ENCODE measurements around the gene NTN4. TPM values are rescaled to one million over a fixed set of nuclear protein-coding genes. Genes with fewer than 3 reads are reported as not detected.

The NTN4 gene
- total RNA-seq, 4 donors from 2014 or later = 6.7 to 25.9 (median 16.7) TPM

- intact Hi-C loops (cut with DNase I; ENCODE audit: low total_unique reads) (no loop called here), in situ Hi-C loops (cut with MboI; ENCODE audit: low pct_ligation_motif_present in 1 of 4, low pct_unique_long_range_greater_than_20kb in 1 of 4, low sequenced_read_pairs in 3 of 4) (no loop called here)
- WGBS, 2 donors (ENCODE audit: low coverage in 1 of 2) = 65 to 72% methylated on average over 2 to 3 of the region's 3 CpGs
- Histone ChIP-seq H3K4me1 (peaks cover 0 to 7% (median 0%) of the 10 kb centered on the region in 4 donors), H3K27me3 (no peaks in the 10 kb centered on the region), H3K9me3 (no peaks in the 10 kb centered on the region), H3K27ac (no peak overlapping the region), H3K4me3 (no peak overlapping the region), H3K36me3 (no peaks in the 10 kb centered on the region)
- no peak for DNase-seq
- TF ChIP-seq CTCF (IDR thresholded peaks at IDR 0.05) (no peak), POLR2AphosphoS5 (IDR thresholded peaks at IDR 0.05) (no peak), POLR2A (IDR thresholded peaks at IDR 0.05) (no peak)
Measured at GRCh38 chr12:95718006-95718431, 72.5 kb downstream of the NTN4 start.

- Histone ChIP-seq H3K4me3 (no peak overlapping the region), H3K4me1 (peaks cover 0 to 7% (median 0%) of the 10 kb centered on the region in 4 donors), H3K36me3 (no peaks in the 10 kb centered on the region), H3K27me3 (no peaks in the 10 kb centered on the region), H3K9me3 (no peaks in the 10 kb centered on the region), H3K27ac (no peak overlapping the region)
- in situ Hi-C loops (cut with MboI; ENCODE audit: low pct_ligation_motif_present in 1 of 4, low pct_unique_long_range_greater_than_20kb in 1 of 4, low sequenced_read_pairs in 3 of 4) = no loop called here
- no peak for DNase-seq
- intact Hi-C loops (cut with DNase I; ENCODE audit: low total_unique reads) = no loop called here
- TF ChIP-seq EP300 (IDR thresholded peaks at IDR 0.05; ENCODE audit: low read depth) (no peak), POLR2AphosphoS5 (IDR thresholded peaks at IDR 0.05) (no peak), POLR2A (IDR thresholded peaks at IDR 0.05) (no peak)
- 81 to 89% methylated on average over 5 of the region's 5 CpGs for WGBS, 2 donors (ENCODE audit: low coverage in 1 of 2)
Measured at GRCh38 chr12:95717316-95717928, 73.1 kb downstream of the NTN4 start.

- in situ Hi-C loops (cut with MboI; ENCODE audit: low pct_ligation_motif_present in 1 of 4, low pct_unique_long_range_greater_than_20kb in 1 of 4, low sequenced_read_pairs in 3 of 4) = no loop called here
- H3K36me3 ChIP-seq = no peaks in the 10 kb centered on the region
- intact Hi-C loops (cut with DNase I; ENCODE audit: low total_unique reads) = no loop called here
- WGBS, 2 donors (ENCODE audit: low coverage in 1 of 2) = 95 to 100% methylated on average over 1 of the region's 1 CpG
- peaks cover 0 to 7% (median 0%) of the 10 kb centered on the region in 4 donors for H3K4me1 ChIP-seq
- H3K9me3 ChIP-seq = no peaks in the 10 kb centered on the region
- DNase-seq = no peak
- no peaks in the 10 kb centered on the region for H3K27me3 ChIP-seq
- no peak for TF ChIP-seq EP300 (IDR thresholded peaks at IDR 0.05; ENCODE audit: low read depth)
- no peak for TF ChIP-seq POLR2A (IDR thresholded peaks at IDR 0.05)
- TF ChIP-seq POLR2AphosphoS5 (IDR thresholded peaks at IDR 0.05) = no peak
- TF ChIP-seq CTCF (IDR thresholded peaks at IDR 0.05) = no peak
- H3K4me3 ChIP-seq = no peak overlapping the region
- H3K27ac ChIP-seq = no peak overlapping the region
Measured at GRCh38 chr12:95715177-95715576, 75.4 kb downstream of the NTN4 start.

- H3K27ac ChIP-seq = no peak overlapping the region
- intact Hi-C loops (cut with DNase I; ENCODE audit: low total_unique reads) = no loop called here
- no peaks in the 10 kb centered on the region for H3K27me3 ChIP-seq
- no peak for DNase-seq
- in situ Hi-C loops (cut with MboI; ENCODE audit: low pct_ligation_motif_present in 1 of 4, low pct_unique_long_range_greater_than_20kb in 1 of 4, low sequenced_read_pairs in 3 of 4) = no loop called here
- TF ChIP-seq POLR2AphosphoS5 (IDR thresholded peaks at IDR 0.05) (no peak), CTCF (IDR thresholded peaks at IDR 0.05) (no peak)
- no peaks in the 10 kb centered on the region for H3K9me3 ChIP-seq
- no peak overlapping the region for H3K4me3 ChIP-seq
- 87 to 100% methylated on average over 3 of the region's 3 CpGs for WGBS, 2 donors (ENCODE audit: low coverage in 1 of 2)
- H3K4me1 ChIP-seq = no peaks in the 10 kb centered on the region
- H3K36me3 ChIP-seq = no peaks in the 10 kb centered on the region
Measured at GRCh38 chr12:95712269-95712668, 78.3 kb downstream of the NTN4 start.

- 88 to 90% methylated on average over 6 to 8 of the region's 8 CpGs for WGBS, 2 donors (ENCODE audit: low coverage in 1 of 2)
Measured at GRCh38 chr12:95710386-95710785, 80.2 kb downstream of the NTN4 start.

More at GRCh38 chr12:95710386-95710785, 80.2 kb downstream of the NTN4 start:
- Histone ChIP-seq H3K9me3 (no peaks in the 10 kb centered on the region), H3K36me3 (no peaks in the 10 kb centered on the region), H3K27ac (no peak overlapping the region), H3K27me3 (no peaks in the 10 kb centered on the region), H3K4me3 (no peak overlapping the region), H3K4me1 (no peaks in the 10 kb centered on the region)
- intact Hi-C loops (cut with DNase I; ENCODE audit: low total_unique reads) = no loop called here
- TF ChIP-seq POLR2A (IDR thresholded peaks at IDR 0.05) = no peak
- in situ Hi-C loops (cut with MboI; ENCODE audit: low pct_ligation_motif_present in 1 of 4, low pct_unique_long_range_greater_than_20kb in 1 of 4, low sequenced_read_pairs in 3 of 4) = no loop called here
- DNase-seq = no peak
